GM19239 (cell line): ENCODE results near the gene CCRL2.
A peak's percentile ranks its signal among the peaks of the same experiment; 100 is the strongest.

Experiments
- DNase-seq: peaks from one replicate; pipeline ENCODE4 v3.0.0; 2011; ENCODE audit warnings: low spot score; ENCODE audit not compliant: insufficient read length
- FAIRE-seq: peaks from 2 replicates; lab custom pipeline; 2011; peaks lifted over from hg19 to GRCh38; lab: Jason Lieb, UNC

The CCRL2 gene, protein sequence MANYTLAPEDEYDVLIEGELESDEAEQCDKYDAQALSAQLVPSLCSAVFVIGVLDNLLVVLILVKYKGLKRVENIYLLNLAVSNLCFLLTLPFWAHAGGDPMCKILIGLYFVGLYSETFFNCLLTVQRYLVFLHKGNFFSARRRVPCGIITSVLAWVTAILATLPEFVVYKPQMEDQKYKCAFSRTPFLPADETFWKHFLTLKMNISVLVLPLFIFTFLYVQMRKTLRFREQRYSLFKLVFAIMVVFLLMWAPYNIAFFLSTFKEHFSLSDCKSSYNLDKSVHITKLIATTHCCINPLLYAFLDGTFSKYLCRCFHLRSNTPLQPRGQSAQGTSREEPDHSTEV

DNA sequence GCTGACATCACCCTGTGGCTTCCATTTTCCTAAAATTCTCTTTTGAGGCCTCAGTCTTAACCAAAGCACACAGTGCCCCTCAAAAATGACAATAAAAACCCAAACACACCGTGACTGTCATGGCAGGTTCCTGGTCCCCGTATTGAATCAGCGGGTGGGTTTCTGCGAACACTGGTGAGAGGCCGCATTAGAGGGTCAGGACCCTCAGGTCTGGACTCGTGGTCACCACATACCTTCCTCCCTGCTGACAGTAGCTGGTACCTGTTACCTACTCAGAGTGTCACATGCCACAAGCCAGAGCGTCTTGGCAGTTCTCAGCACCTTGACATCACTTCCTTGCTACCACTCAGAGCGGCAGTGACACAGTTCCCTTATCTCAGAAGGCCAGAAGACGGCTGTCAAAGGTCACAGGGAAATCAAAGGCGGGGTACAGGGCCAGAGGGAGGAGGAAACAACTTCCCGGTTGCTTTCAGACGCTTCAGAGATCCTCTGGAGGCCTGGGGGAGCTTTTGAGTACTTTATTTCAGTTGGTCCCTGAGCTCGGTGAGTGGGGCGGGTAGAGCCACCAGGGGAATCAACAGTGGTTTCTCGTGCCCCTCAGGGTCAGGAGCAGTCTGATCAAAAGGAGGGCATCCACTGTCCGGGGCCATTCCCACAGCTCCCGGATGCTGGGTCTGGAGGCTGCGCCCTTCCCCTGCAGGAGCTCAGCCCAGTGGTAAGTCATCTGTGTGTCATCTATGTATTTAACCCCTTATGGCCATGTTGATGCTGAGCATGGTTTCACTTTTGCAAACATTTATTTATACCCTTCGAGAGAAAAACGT, at the start of gene CCRL2, which contains the start of gene CCR5AS:
Gene CCRL2 (plus strand): TSS at position 472 of the 824 bp plus-strand sequence. CDS start 821 bp downstream, outside the sequence.
Gene CCR5AS (minus strand): TSS at position 279 of the 824 bp plus-strand sequence.
- peak; percentile 72 for FAIRE-seq
- DNase-seq, result peak; percentile 40

DNA sequence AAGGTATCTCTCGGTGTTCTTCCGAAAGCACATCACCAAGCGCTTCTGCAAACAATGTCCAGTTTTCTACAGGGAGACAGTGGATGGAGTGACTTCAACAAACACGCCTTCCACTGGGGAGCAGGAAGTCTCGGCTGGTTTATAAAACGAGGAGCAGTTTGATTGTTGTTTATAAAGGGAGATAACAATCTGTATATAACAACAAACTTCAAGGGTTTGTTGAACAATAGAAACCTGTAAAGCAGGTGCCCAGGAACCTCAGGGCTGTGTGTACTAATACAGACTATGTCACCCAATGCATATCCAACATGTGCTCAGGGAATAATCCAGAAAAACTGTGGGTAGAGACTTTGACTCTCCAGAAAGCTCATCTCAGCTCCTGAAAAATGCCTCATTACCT, 48.6 kb upstream of the CCRL2 start:
- DNase-seq, result no peak
- FAIRE-seq, result peak; percentile 42

DNA sequence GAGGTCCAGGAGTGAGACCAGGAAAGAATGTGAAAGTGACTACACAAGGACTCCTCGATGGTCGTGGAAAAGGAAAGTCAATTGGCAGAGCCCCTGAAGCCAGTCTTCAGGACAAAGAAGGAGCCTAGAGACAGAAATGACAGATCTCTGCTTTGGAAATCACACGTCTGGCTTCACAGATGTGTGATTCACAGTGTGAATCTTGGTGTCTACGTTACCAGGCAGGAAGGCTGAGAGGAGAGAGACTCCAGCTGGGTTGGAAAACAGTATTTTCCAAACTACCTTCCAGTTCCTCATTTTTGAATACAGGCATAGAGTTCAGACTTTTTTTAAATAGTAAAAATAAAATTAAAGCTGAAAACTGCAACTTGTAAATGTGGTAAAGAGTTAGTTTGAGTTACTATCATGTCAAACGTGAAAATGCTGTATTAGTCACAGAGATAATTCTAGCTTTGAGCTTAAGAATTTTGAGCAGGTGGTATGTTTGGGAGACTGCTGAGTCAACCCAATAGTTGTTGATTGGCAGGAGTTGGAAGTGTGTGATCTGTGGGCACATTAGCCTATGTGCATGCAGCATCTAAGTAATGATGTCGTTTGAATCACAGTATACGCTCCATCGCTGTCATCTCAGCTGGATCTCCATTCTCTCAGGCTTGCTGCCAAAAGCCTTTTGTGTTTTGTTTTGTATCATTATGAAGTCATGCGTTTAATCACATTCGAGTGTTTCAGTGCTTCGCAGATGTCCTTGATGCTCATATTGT, 47.1 kb upstream of the CCRL2 start:
- peak; percentile 80 for FAIRE-seq
- DNase-seq, result no peak

DNA sequence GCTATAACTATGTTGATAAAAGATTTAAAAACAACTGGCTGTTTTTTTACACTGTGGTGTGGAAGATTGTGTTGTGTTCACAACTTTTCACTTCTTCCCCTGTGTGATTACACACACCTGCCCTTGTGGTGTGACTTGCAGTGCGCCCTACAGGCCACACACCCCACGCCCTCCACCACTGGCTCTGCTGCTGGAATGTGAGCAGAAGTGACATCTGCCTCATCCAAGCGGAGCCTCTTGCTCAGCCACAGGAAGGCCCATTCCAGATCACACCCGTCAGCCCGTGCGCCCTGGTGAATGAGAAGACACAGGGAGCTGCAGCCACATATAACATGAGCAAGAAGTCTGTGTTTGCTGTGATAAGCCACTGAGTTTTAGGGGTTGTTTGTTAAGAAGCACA, 46.2 kb upstream of the CCRL2 start:
- DNase-seq, result no peak
- FAIRE-seq, result no peak

DNA sequence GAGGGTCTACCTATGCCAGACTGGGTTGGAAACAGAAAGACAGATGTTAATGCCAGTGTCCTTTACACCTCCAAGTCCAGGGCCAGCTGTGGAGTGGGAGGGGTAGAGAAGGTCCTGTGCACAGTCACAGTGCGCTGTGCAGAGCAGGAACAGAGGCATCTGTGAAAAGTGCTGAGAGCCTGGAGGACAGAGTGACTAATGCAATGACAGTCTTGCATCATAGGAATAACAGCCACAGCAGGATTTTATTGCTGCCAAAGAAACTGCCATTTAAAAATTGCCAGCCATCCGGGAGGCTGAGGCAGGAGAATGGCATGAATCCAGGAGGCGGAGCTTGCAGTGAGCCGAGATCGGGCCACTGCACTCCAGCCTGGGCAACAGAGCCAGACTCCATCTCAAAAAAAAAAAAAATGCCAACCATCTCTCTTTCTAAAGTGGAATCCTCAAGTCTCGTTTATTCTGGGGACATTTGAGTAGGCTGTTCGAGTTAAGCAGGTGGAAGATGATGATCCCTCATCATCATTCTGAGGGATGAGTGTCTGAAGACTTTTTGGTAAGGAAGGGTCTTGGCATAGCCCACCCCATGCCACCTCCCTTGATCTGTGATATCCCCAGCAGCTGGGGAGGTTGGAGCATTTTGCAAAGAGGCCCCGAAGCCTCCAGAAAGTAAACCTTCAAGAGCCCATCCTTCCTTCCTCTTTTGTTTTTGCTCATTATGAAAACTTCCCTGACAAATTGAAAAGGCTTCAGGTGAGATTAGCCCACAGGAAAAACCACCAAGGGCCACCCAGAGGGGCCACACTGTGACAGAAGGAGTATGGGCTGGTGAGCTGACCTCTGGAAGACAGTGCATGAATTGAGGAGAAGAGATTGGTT, 45.4 kb upstream of the CCRL2 start:
- FAIRE-seq (peak; percentile 92), DNase-seq (no peak)

DNA sequence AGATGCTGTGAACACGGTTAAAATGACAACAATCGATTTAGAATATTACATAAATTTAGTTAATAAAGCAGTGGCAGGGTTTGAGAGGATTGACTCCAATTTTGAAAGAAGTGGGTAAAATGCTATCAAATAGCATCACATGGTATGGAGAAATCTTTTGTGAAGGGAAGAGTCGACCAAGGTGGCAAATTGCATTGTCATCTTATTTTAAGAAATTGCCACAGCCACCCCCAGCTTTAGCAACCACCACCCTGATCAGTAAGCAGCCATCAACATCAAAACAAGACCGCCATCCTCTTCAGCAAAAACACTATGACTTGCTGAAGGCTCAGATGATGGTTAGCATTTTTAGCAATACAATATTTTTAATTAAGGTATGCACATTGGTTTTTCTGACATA, 42.0 kb upstream of the CCRL2 start:
- FAIRE-seq (no peak), DNase-seq (no peak)

DNA sequence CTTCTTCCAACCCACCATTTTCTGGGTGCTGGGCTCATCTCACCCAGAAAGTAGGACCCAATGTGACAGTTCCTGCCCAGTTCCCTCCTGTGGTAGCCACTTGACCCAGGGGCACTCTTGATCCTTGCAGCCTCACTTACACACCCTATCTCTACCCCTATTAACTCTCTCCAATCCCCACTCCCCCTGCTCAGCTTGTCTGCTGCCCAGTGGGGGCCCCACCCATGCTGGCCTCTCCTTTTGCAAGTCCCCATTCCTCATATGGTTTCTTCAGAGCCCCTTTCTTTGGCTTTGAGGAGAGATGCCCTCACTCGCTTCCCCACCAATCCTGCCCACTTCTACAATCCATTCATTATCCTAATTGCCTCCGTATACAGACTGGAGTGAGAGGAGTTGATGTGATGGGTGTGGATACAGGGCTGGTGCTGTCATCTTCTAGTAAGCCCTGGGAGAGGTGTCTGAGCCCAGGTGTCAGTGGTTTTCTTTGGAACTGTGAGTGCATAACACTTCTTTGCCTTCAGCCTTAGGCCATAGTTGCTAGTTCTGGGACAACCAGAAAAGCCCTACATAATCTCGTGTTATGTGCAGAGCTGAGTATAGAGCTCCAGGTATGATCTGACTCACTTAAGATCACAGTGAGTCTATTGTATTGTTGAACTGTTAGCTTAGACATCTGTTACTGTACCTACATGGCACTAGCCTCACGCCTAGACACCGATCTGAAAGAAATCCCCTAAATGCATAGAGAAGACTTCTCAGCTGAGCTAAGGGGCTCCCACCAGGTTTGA, 41.1 kb upstream of the CCRL2 start:
- no peak for DNase-seq
- FAIRE-seq, result no peak

DNA sequence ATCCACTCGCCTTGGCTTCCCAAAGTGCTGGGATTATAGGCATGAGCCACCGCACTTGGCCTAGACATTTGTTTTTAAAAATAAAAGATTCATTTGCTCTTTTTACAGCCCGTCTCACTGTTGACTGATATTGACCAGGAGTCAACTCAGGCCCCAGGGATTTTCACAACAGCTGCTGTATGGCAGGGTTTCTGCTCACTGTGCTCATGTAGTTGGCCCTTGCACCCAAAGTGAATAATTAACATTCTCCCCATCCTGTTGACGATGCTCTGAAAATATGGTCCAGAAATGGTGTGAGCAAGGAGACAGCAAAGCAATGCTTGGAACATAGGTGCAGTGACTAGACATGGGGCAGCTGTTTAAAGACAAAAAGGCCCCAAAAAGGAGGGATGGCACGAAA, 39.2 kb upstream of the CCRL2 start:
- DNase-seq, result no peak
- FAIRE-seq, result no peak

DNA sequence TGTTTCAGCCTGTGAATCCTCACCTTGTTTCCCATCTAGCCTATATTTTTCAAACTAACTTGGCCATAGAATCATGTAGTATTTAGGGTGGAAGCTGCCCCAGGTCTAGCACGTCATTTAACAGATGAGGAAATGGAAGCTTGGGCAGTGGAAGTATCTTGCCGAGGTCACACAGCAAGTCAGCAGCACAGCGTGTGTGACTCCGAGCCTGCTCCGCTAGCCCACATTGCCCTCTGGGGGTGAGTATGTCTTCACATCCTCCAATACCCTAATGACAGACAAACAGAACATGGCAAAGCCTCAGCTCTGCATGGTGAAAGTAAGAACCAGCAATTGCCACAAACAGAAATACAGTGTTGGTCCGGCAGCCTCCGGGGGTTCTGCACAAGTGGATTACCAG, 38.5 kb upstream of the CCRL2 start:
- DNase-seq (no peak), FAIRE-seq (peak; percentile 99)

DNA sequence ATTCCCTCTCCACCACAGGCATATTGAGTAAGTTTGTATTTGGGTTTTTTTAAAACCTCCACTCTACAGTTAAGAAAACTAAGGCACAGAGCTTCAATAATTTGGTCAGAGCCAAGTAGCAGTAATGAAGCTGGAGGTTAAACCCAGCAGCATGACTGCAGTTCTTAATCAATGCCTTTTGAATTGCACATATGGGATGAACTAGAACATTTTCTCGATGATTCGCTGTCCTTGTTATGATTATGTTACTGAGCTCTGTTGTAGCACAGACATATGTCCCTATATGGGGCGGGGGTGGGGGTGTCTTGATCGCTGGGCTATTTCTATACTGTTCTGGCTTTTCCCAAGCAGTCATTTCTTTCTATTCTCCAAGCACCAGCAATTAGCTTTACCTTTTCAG, 37.9 kb upstream of the CCRL2 start:
- no peak for DNase-seq
- peak; percentile 72 for FAIRE-seq

DNA sequence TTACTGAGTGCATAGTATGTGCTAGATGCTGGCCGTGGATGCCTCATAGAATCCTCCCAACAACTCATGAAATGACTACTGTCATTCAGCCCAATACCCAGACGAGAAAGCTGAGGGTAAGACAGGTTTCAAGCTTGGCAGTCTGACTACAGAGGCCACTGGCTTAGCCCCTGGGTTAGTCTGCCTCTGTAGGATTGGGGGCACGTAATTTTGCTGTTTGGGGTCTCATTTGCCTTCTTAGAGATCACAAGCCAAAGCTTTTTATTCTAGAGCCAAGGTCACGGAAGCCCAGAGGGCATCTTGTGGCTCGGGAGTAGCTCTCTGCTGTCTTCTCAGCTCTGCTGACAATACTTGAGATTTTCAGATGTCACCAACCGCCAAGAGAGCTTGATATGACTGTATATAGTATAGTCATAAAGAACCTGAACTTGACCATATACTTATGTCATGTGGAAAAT, 37.4 kb upstream of the CCRL2 start:
- FAIRE-seq (peak; percentile 73), DNase-seq (no peak)

DNA sequence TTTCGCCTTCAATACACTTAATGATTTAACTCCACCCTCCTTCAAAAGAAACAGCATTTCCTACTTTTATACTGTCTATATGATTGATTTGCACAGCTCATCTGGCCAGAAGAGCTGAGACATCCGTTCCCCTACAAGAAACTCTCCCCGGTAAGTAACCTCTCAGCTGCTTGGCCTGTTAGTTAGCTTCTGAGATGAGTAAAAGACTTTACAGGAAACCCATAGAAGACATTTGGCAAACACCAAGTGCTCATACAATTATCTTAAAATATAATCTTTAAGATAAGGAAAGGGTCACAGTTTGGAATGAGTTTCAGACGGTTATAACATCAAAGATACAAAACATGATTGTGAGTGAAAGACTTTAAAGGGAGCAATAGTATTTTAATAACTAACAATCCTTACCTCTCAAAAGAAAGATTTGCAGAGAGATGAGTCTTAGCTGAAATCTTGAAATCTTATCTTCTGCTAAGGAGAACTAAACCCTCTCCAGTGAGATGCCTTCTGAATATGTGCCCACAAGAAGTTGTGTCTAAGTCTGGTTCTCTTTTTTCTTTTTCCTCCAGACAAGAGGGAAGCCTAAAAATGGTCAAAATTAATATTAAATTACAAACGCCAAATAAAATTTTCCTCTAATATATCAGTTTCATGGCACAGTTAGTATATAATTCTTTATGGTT, 36.1 kb upstream of the CCRL2 start, which contains the start of gene CCR5:
Gene CCR5 (plus strand): TSS at position 108 of the 680 bp plus-strand sequence. CDS start 1,957 bp downstream, outside the sequence.
- peak; percentile 11 for FAIRE-seq

DNA sequence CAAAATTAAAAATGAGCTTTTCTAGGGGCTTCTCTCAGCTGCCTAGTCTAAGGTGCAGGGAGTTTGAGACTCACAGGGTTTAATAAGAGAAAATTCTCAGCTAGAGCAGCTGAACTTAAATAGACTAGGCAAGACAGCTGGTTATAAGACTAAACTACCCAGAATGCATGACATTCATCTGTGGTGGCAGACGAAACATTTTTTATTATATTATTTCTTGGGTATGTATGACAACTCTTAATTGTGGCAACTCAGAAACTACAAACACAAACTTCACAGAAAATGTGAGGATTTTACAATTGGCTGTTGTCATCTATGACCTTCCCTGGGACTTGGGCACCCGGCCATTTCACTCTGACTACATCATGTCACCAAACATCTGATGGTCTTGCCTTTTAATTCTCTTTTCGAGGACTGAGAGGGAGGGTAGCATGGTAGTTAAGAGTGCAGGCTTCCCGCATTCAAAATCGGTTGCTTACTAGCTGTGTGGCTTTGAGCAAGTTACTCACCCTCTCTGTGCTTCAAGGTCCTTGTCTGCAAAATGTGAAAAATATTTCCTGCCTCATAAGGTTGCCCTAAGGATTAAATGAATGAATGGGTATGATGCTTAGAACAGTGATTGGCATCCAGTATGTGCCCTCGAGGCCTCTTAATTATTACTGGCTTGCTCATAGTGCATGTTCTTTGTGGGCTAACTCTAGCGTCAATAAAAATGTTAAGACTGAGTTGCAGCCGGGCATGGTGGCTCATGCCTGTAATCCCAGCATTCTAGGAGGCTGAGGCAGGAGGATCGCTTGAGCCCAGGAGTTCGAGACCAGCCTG, 35.3 kb upstream of the CCRL2 start:
- no peak for FAIRE-seq
- no peak for DNase-seq

More for the DNA sequence above, 36.1 kb upstream of the CCRL2 start, which contains the start of gene CCR5:
- no peak for DNase-seq

DNA sequence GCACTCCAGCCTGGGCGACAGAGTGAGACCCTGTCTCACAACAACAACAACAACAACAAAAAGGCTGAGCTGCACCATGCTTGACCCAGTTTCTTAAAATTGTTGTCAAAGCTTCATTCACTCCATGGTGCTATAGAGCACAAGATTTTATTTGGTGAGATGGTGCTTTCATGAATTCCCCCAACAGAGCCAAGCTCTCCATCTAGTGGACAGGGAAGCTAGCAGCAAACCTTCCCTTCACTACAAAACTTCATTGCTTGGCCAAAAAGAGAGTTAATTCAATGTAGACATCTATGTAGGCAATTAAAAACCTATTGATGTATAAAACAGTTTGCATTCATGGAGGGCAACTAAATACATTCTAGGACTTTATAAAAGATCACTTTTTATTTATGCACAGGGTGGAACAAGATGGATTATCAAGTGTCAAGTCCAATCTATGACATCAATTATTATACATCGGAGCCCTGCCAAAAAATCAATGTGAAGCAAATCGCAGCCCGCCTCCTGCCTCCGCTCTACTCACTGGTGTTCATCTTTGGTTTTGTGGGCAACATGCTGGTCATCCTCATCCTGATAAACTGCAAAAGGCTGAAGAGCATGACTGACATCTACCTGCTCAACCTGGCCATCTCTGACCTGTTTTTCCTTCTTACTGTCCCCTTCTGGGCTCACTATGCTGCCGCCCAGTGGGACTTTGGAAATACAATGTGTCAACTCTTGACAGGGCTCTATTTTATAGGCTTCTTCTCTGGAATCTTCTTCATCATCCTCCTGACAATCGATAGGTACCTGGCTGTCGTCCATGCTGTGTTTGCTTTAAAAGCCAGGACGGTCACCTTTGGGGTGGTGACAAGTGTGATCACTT, 34.3 kb upstream of the CCRL2 start:
- DNase-seq (no peak), FAIRE-seq (peak; percentile 53)

DNA sequence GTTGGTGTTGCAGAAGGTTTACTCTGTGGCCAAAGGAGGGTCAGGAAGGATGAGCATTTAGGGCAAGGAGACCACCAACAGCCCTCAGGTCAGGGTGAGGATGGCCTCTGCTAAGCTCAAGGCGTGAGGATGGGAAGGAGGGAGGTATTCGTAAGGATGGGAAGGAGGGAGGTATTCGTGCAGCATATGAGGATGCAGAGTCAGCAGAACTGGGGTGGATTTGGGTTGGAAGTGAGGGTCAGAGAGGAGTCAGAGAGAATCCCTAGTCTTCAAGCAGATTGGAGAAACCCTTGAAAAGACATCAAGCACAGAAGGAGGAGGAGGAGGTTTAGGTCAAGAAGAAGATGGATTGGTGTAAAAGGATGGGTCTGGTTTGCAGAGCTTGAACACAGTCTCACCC, 32.3 kb upstream of the CCRL2 start:
- no peak for FAIRE-seq
- no peak for DNase-seq

DNA sequence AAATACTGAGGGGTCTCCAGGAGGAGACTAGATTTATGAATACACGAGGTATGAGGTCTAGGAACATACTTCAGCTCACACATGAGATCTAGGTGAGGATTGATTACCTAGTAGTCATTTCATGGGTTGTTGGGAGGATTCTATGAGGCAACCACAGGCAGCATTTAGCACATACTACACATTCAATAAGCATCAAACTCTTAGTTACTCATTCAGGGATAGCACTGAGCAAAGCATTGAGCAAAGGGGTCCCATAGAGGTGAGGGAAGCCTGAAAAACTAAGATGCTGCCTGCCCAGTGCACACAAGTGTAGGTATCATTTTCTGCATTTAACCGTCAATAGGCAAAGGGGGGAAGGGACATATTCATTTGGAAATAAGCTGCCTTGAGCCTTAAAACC, 31.8 kb upstream of the CCRL2 start:
- FAIRE-seq, result no peak
- DNase-seq, result no peak
